Neutrophil (primary cell): ENCODE measurements around the gene CNPY1.

Experiments
- H3K27ac ChIP-seq: fragments of 200-600 bp; sonication (generic); 2 replicates; pipeline ENCODE4 v1.5.1; 2016; ENCODE audit warnings: mild to moderate bottlenecking, moderate library complexity
- H3K27me3 ChIP-seq: fragments of 200-600 bp; sonication (generic); 2 replicates; pipeline ENCODE4 v1.6.0; 2016; ENCODE audit warnings: mild to moderate bottlenecking
- H3K36me3 ChIP-seq: fragments of 200-600 bp; sonication (generic); 2 replicates; pipeline ENCODE4 v1.5.1; 2017
- H3K4me1 ChIP-seq, 2 experiments: fragments of 200-600 bp in 1 of 2; sonication (generic) in 1 of 2; 1 replicate in 1 of 2; 2 replicates in 1 of 2; pipeline versions ENCODE4 v1.5.1 to v1.6.1; 2013 to 2016; ENCODE audit warnings: low read depth in 1 of 2, low read length in 1 of 2, mild to moderate bottlenecking in 1 of 2, moderate library complexity in 1 of 2; ENCODE audit not compliant: control insufficient read depth in 1 of 2, insufficient read depth in 1 of 2
- H3K4me3 ChIP-seq, 2 experiments: fragments of 200-600 bp in 1 of 2; sonication (generic) in 1 of 2; 1 replicate in 1 of 2; 2 replicates in 1 of 2; pipeline ENCODE4 v1.5.1; 2013 to 2016; ENCODE audit warnings: low read depth in 1 of 2, low read length in 1 of 2, mild to moderate bottlenecking in 1 of 2, moderate library complexity in 1 of 2
- H3K9me3 ChIP-seq: fragments of 200-600 bp; sonication (generic); 2 replicates; pipeline ENCODE4 v1.5.1; 2016
- CTCF ChIP-seq: fragments of 200-600 bp; sonication (generic); IDR thresholded peaks from 2 replicates; pipeline ENCODE4 v1.5.1; 2016; ENCODE audit warnings: antibody characterized with exemption

CNPY1 gene

GRCh38 chr7:155497149-155497901 lies 49.0 kb downstream of the CNPY1 start:
- no peak for TF ChIP-seq CTCF
- no peak overlapping the region for H3K27ac ChIP-seq
- no peaks in the 10 kb centered on the region for H3K4me1 ChIP-seq
- no peaks in the 10 kb centered on the region for H3K9me3 ChIP-seq
- peaks cover 96% of the 10 kb centered on the region for H3K27me3 ChIP-seq
- no peak overlapping the region for H3K4me3 ChIP-seq
- no peaks in the 10 kb centered on the region for H3K36me3 ChIP-seq

GRCh38 chr7:155496267-155497005 lies 49.9 kb downstream of the CNPY1 start:
- H3K4me1 ChIP-seq: peaks cover 4 to 6% of the 10 kb centered on the region in 2 experiments
- H3K27me3 ChIP-seq: peaks cover 96% of the 10 kb centered on the region
- no peak overlapping the region for H3K27ac ChIP-seq
- H3K36me3 ChIP-seq: no peaks in the 10 kb centered on the region
- no peaks in the 10 kb centered on the region for H3K9me3 ChIP-seq
- no peak overlapping the region for H3K4me3 ChIP-seq
- no peak for TF ChIP-seq CTCF

GRCh38 chr7:155495440-155496248 lies 50.7 kb downstream of the CNPY1 start:
- Histone ChIP-seq H3K4me1 (peaks cover 11 to 14% of the 10 kb centered on the region in 2 experiments), H3K27me3 (peaks cover 96% of the 10 kb centered on the region), H3K4me3 (no peak overlapping the region), H3K36me3 (no peaks in the 10 kb centered on the region), H3K27ac (no peak overlapping the region), H3K9me3 (no peaks in the 10 kb centered on the region)
- no peak for TF ChIP-seq CTCF

- Histone ChIP-seq H3K36me3 (no peaks in the 10 kb centered on the region), H3K27me3 (peaks cover 96% of the 10 kb centered on the region), H3K4me1 (peaks cover 14 to 19% of the 10 kb centered on the region in 2 experiments), H3K27ac (no peak overlapping the region), H3K9me3 (no peaks in the 10 kb centered on the region), H3K4me3 (no peak overlapping the region)
- TF ChIP-seq CTCF: no peak
Observed at GRCh38 chr7:155494551-155494950, 51.8 kb downstream of the CNPY1 start.

- H3K36me3 ChIP-seq: no peaks in the 10 kb centered on the region
- no peak overlapping the region for H3K4me3 ChIP-seq
- H3K4me1 ChIP-seq: peaks cover 14 to 19% of the 10 kb centered on the region in 2 experiments
- no peak overlapping the region for H3K27ac ChIP-seq
- H3K27me3 ChIP-seq: peaks cover 96% of the 10 kb centered on the region
- no peaks in the 10 kb centered on the region for H3K9me3 ChIP-seq
- TF ChIP-seq CTCF: no peak
Observed at GRCh38 chr7:155493744-155494538, 52.4 kb downstream of the CNPY1 start.
